HEK293 (cell line): ENCODE data around the gene MRPS6.

ENCODE experiments used
- ATF2 ChIP-seq: fragments of 450-650 bp; formaldehyde crosslinking; IDR thresholded peaks from 2 replicates; pipeline ENCODE4 v1.5.1; 2016; ENCODE audit warnings: missing biosample characterization, missing genetic modification characterization, low read depth
- INSM2 ChIP-seq: fragments of 450-650 bp; formaldehyde crosslinking; IDR thresholded peaks from 2 replicates; pipeline ENCODE4 v1.5.1; 2016; ENCODE audit warnings: missing biosample characterization, missing genetic modification characterization
- PATZ1 ChIP-seq: fragments of 450-650 bp; formaldehyde crosslinking; IDR thresholded peaks from 2 replicates; pipeline ENCODE4 v1.5.1; 2016; ENCODE audit warnings: missing biosample characterization, missing genetic modification characterization
- SCRT1 ChIP-seq: fragments of 450-650 bp; formaldehyde crosslinking; IDR thresholded peaks from 2 replicates; pipeline ENCODE4 v1.5.1; 2016; ENCODE audit warnings: missing biosample characterization, missing genetic modification characterization, borderline replicate concordance
- SETDB1 ChIP-seq: IDR thresholded peaks from one replicate; pipeline ENCODE4 v1.6.1; 2017; ENCODE audit warnings: mild to moderate bottlenecking, low read length, moderate library complexity, mixed read lengths; ENCODE audit not compliant: insufficient read length
- SP2 ChIP-seq: fragments of 450-650 bp; formaldehyde crosslinking; IDR thresholded peaks from 2 replicates; pipeline ENCODE4 v1.5.1; 2016; ENCODE audit warnings: missing biosample characterization, missing genetic modification characterization
- TSHZ1 ChIP-seq: fragments of 450-650 bp; formaldehyde crosslinking; IDR thresholded peaks from 2 replicates; pipeline ENCODE4 v1.5.1; 2016; ENCODE audit warnings: missing biosample characterization, missing genetic modification characterization, borderline replicate concordance
- ZBTB6 ChIP-seq: fragments of 450-650 bp; formaldehyde crosslinking; IDR thresholded peaks from 2 replicates; pipeline ENCODE4 v1.5.1; 2017; ENCODE audit warnings: missing biosample characterization, missing genetic modification characterization
- ZFHX2 ChIP-seq: fragments of 450-650 bp; formaldehyde crosslinking; conservative IDR thresholded peaks from 2 replicates; pipeline ENCODE4 v1.5.1; 2016; ENCODE audit warnings: missing biosample characterization, missing genetic modification characterization
- ZFP3 ChIP-seq: fragments of 450-650 bp; formaldehyde crosslinking; IDR thresholded peaks from 2 replicates; pipeline ENCODE4 v1.5.1; 2016; ENCODE audit warnings: low read depth, missing biosample characterization, missing genetic modification characterization
- ZIC2 ChIP-seq: fragments of 450-650 bp; formaldehyde crosslinking; IDR thresholded peaks from 2 replicates; pipeline ENCODE4 v1.5.1; 2016; ENCODE audit warnings: missing biosample characterization, missing genetic modification characterization
- ZNF169 ChIP-seq: fragments of 450-650 bp; formaldehyde crosslinking; IDR thresholded peaks from 2 replicates; pipeline ENCODE4 v1.5.1; 2016; ENCODE audit warnings: missing biosample characterization, missing genetic modification characterization
- ZNF174 ChIP-seq: fragments of 450-650 bp; formaldehyde crosslinking; IDR thresholded peaks from 2 replicates; pipeline ENCODE4 v1.5.0; 2017; ENCODE audit warnings: missing biosample characterization, mild to moderate bottlenecking, missing genetic modification characterization
- ZNF211 ChIP-seq: fragments of 450-650 bp; formaldehyde crosslinking; IDR thresholded peaks from 2 replicates; pipeline ENCODE4 v1.5.1; 2016; ENCODE audit warnings: low read depth, missing biosample characterization, missing genetic modification characterization
- ZNF23 ChIP-seq: fragments of 450-650 bp; formaldehyde crosslinking; IDR thresholded peaks from 2 replicates; pipeline ENCODE4 v1.5.1; 2016; ENCODE audit warnings: missing biosample characterization, missing genetic modification characterization, borderline replicate concordance
- ZNF335 ChIP-seq: fragments of 450-650 bp; formaldehyde crosslinking; conservative IDR thresholded peaks from 2 replicates; pipeline ENCODE4 v1.5.1; 2016; ENCODE audit warnings: missing biosample characterization, missing genetic modification characterization
- ZNF404 ChIP-seq: fragments of 450-650 bp; formaldehyde crosslinking; IDR thresholded peaks from 2 replicates; pipeline ENCODE4 v1.5.1; 2017; ENCODE audit warnings: missing biosample characterization, missing genetic modification characterization
- ZNF585B ChIP-seq: fragments of 450-650 bp; formaldehyde crosslinking; IDR thresholded peaks from 2 replicates; pipeline ENCODE4 v1.5.1; 2016; ENCODE audit warnings: missing biosample characterization, missing genetic modification characterization
- ZNF658 ChIP-seq: fragments of 450-650 bp; formaldehyde crosslinking; IDR thresholded peaks from 2 replicates; pipeline ENCODE4; 2016; ENCODE audit warnings: missing biosample characterization, missing genetic modification characterization
- ZNF677 ChIP-seq: fragments of 450-650 bp; IDR thresholded peaks from 2 replicates; pipeline ENCODE4 v1.5.0; 2018; ENCODE audit warnings: missing biosample characterization, mild to moderate bottlenecking, missing genetic modification characterization, moderate library complexity
- ZNF768 ChIP-seq: fragments of 450-650 bp; formaldehyde crosslinking; IDR thresholded peaks from 2 replicates; pipeline ENCODE4 v1.5.1; 2018; ENCODE audit warnings: missing biosample characterization, mild to moderate bottlenecking, missing genetic modification characterization
- ZSCAN5A ChIP-seq: fragments of 450-650 bp; formaldehyde crosslinking; IDR thresholded peaks from 2 replicates; pipeline ENCODE4 v1.5.1; 2016; ENCODE audit warnings: missing biosample characterization, missing genetic modification characterization
- ZXDB ChIP-seq: fragments of 450-650 bp; formaldehyde crosslinking; IDR thresholded peaks from 2 replicates; pipeline ENCODE4 v1.5.1; 2016; ENCODE audit warnings: missing biosample characterization, missing genetic modification characterization
- TF ChIP-seq, protein P1 (sequence below): fragments of 450-650 bp; formaldehyde crosslinking; IDR thresholded peaks from 2 replicates; pipeline ENCODE4 v1.5.1; 2016; ENCODE audit warnings: missing biosample characterization, missing genetic modification characterization
- TF ChIP-seq, protein P2 (sequence below): fragments of 450-650 bp; formaldehyde crosslinking; conservative IDR thresholded peaks from 2 replicates; pipeline ENCODE4 v1.5.1; 2016; ENCODE audit warnings: low read depth, missing biosample characterization, missing genetic modification characterization

MRPS6 gene

DNA sequence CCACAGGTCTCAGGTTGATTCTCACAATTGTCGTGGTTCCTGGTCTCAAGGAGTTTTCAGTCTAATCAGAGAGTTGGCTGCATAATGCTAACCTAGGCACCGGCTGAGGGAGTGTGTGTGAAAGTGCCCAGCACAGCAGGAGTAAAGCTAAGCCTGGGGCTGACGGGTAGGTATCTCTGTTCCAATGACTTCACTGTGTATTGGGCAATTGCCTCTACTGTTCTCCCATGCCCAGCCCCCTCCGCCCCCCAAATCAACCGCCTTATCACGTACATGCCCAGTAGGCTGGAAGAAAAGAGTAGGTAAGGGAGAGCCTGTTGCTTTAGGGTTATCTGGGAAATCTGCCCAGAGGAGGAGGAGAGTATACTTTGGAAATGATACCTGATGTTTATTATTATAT, 54.7 kb downstream of the MRPS6 start (continued):
- TF ChIP-seq, protein P1, sequence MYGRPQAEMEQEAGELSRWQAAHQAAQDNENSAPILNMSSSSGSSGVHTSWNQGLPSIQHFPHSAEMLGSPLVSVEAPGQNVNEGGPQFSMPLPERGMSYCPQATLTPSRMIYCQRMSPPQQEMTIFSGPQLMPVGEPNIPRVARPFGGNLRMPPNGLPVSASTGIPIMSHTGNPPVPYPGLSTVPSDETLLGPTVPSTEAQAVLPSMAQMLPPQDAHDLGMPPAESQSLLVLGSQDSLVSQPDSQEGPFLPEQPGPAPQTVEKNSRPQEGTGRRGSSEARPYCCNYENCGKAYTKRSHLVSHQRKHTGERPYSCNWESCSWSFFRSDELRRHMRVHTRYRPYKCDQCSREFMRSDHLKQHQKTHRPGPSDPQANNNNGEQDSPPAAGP: peak; percentile 63; the same call in 1 of the 2 replicates
- TF ChIP-seq ZFP3 (tag by site-specific recombination): no peak
- TF ChIP-seq ZXDB: no peak
- TF ChIP-seq ZNF677 (tag by site-specific recombination): no peak
- no peak for TF ChIP-seq ZNF211 (tag by site-specific recombination)
- no peak for TF ChIP-seq SP2 (tag by site-specific recombination)
- no peak for TF ChIP-seq ZBTB6 (tag by site-specific recombination)
- TF ChIP-seq ZFHX2 (tag by site-specific recombination): peak; percentile 55
- no peak for TF ChIP-seq INSM2 (tag by site-specific recombination)
- TF ChIP-seq ZNF404 (tag by site-specific recombination): no peak
- no peak for TF ChIP-seq TSHZ1 (tag by site-specific recombination)
- no peak for TF ChIP-seq ZNF585B (tag by site-specific recombination)
- TF ChIP-seq PATZ1 (tag by site-specific recombination): peak; percentile 75
- TF ChIP-seq ZNF23: no peak
- no peak for TF ChIP-seq ZNF174 (tag by site-specific recombination)
- no peak for TF ChIP-seq ZNF658 (tag by site-specific recombination)
- TF ChIP-seq ZNF768 (tag by site-specific recombination): no peak
- TF ChIP-seq ZIC2: peak; percentile 52
- no peak for TF ChIP-seq ZSCAN5A
- TF ChIP-seq ATF2 (tag by site-specific recombination): no peak
- TF ChIP-seq ZNF169 (tag by site-specific recombination): no peak
- TF ChIP-seq, protein P2, sequence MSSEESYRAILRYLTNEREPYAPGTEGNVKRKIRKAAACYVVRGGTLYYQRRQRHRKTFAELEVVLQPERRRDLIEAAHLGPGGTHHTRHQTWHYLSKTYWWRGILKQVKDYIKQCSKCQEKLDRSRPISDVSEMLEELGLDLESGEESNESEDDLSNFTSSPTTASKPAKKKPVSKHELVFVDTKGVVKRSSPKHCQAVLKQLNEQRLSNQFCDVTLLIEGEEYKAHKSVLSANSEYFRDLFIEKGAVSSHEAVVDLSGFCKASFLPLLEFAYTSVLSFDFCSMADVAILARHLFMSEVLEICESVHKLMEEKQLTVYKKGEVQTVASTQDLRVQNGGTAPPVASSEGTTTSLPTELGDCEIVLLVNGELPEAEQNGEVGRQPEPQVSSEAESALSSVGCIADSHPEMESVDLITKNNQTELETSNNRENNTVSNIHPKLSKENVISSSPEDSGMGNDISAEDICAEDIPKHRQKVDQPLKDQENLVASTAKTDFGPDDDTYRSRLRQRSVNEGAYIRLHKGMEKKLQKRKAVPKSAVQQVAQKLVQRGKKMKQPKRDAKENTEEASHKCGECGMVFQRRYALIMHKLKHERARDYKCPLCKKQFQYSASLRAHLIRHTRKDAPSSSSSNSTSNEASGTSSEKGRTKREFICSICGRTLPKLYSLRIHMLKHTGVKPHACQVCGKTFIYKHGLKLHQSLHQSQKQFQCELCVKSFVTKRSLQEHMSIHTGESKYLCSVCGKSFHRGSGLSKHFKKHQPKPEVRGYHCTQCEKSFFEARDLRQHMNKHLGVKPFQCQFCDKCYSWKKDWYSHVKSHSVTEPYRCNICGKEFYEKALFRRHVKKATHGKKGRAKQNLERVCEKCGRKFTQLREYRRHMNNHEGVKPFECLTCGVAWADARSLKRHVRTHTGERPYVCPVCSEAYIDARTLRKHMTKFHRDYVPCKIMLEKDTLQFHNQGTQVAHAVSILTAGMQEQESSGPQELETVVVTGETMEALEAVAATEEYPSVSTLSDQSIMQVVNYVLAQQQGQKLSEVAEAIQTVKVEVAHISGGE (tag by site-specific recombination): no peak
- TF ChIP-seq ZNF335 (tag by site-specific recombination): no peak
- TF ChIP-seq SCRT1 (tag by site-specific recombination): no peak
- TF ChIP-seq SETDB1: no peak
